Activated T-cell treated with anti-CD3 and anti-CD28 coated beads for 48 hours (primary cell): Measurements from ENCODE around the gene DLG2.
"Not testable (repeated sequence)": the region's sequence is repeated elsewhere in the genome, so short reads cannot be mapped to it uniquely, and the experiment has no call there.

Experiments
- DNase-seq: peaks from one replicate; pipeline ENCODE4 v3.0.0-alpha.2; 2020; ENCODE audit warnings: low read depth

Gene DLG2

DNA sequence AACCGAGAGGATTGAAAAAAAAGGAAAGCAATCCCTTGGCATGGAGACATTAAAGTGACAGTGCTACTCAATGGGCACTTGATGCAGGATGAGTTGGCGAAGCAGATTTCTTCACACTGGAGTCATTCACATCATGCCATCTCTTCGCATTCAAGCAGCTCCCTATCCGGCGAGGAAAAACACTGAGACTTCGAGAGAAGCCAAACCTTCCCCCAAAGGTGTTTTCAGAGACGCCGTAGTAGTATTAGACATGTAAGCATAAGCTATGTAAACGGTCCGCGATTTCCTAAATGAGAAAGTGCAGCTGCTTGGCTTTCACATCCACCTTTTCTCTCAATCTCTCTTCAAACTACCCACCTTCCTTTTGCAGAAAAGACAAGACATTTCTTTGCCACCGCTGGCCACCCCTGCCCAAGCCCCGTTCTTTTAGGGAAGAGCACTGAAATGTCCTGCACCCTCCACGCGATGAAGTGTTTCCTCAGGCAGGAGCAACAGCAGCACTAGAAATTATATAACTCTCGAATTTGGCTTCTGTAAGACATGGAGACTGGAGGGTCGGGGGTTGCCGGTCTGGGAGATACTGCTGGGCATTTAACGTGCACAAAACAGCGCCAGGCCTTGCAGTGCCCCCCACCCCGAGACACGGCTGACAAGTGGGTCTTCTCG, at the start of gene DLG2:
DLG2 (minus strand) TSS at position 13 of the 666 bp plus-strand sequence.
- no peak for DNase-seq

GRCh38 chr11:85673393-85673792, 46.2 kb upstream of the DLG2 start:
- no peak for DNase-seq

DNA sequence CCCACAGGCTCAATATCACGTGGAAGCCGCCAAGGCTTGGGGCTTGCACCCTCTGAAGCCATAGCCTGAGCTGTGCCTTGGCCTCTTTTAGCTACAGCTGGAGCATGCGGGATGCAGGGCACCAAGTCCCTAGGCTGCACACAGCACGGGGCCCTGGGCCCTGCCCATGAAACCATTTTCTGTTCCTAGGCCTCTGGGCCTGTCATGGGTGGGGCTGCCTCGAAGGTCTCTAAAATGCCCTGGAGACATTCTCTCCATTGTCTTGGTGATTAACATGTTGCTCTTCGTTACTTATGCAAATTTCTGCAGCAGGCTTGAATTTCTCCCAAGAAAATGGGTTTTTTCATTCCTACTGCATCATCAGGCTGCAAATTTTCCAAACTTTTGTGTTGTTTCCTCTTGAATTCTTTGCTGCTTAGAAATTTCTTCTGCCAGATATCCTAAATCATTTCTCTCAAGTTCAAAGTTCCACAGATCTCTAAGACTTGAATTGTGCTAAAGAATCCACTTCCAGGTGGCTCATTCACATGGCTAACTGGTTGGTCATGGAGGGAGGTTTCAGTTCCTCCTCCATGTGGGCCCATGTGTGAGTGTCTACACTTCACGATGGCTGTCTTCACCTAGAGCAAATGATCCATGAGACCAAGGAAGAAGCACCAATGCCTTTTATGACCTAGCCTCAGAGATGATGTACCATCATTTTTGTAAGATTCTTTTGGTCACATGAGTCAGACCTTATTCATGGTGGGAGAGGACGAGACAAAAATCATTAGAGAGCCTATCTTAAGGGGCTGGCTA, 45.2 kb upstream of the DLG2 start:
- no peak for DNase-seq

GRCh38 chr11:85670949-85671663, 44.0 kb upstream of the DLG2 start:
- DNase-seq = not testable (repeated sequence)

GRCh38 chr11:85668157-85668556, 41.0 kb upstream of the DLG2 start:
- DNase-seq = no peak

DNA sequence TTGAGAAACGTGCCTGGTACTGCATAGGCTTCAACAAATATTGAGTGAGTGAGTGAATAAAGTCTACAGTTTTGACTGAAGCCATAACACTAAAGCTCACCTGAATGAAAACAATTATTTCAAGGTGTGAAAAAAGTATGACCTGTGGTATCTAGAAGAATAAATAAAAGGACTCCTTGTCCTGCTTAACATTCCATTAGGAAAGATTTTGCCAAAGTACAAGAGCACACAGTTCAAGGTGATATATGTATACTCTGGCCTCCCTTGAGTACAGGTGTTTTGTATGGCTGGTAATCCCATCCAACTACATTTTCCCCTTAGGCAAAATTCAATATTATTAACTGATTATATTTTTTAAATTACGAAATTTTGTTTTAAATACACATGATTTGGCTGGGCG, 39.5 kb upstream of the DLG2 start:
- no peak for DNase-seq

- no peak for DNase-seq
Measured at GRCh38 chr11:85665733-85666132, 38.6 kb upstream of the DLG2 start.

GRCh38 chr11:85664615-85665481, 37.7 kb upstream of the DLG2 start, which contains the start of gene CREBZF:
TSS of gene CREBZF (minus strand) at chr11:85665129. CDS start at chr11:85664875, 254 bp downstream.
- DNase-seq = peak; percentile 95

DNA sequence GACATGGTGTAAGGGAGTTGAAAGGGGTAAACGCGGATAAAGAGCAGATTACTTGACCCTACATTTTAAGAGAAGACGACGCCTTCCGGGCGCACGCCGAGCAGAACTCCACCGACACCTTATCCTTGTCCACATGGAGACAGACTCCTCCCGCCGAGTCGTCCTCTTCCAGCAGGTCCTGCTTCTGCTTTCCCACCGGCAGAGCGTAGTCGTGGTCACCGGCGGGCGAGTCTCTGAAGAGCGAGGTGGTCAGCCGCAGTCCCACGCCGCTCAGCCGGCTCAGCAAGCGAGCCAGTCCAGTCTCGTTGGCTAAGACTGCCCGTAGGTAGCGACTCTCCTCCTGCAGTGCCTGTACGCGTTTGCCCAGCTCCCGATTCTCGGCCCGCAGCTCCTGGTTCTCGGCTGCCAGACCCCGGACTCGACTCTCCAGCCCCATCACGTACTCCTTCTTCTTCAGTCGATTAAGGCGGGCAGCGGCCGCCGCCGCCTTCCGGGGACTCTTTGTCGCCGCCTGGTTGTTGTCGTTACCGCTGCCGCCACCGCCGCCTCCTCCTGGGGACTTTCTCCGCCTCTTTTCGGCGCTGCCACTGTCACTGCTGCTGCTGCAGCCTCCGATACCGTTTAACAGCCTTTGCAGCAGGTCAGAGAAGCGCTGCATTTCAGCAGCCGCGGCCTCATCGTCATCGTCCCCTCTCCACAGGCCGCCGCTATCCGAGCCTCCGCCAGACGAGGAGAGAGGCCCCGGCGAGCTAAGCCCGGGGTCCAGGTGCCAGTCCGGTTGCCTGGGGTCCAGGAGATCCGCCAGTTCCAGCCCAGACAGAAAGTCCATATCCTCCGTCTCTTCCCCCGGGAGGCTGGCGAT, 36.8 kb upstream of the DLG2 start:
- peak; percentile 80 for DNase-seq

- DNase-seq = no peak
Measured at GRCh38 chr11:85663080-85663752, 36.1 kb upstream of the DLG2 start.

GRCh38 chr11:85661972-85662664, 35.0 kb upstream of the DLG2 start:
- no peak for DNase-seq

GRCh38 chr11:85658180-85658579, 31.0 kb upstream of the DLG2 start:
- DNase-seq = no peak

GRCh38 chr11:85656777-85657176, 29.6 kb upstream of the DLG2 start:
- DNase-seq = no peak

DNA sequence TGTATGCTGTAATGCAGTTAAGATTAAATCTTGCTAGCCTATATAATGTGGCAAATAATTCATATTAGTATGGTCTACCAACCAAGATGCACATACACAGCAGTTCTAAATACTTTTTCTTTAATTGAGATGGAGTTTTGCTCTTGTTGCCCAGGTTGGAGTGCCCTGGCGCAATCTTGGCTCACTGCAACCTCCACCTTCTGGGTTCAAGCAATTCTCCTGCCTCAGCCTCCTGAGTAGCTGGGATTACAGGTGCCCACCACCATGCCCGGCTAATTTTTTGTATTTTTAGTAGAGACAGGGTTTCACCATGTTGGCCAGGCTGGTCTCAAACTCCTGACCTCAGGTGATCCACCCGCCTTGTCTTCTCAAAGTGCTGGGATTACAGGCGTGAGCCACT, 27.2 kb upstream of the DLG2 start:
- DNase-seq = not testable (repeated sequence)

DNA sequence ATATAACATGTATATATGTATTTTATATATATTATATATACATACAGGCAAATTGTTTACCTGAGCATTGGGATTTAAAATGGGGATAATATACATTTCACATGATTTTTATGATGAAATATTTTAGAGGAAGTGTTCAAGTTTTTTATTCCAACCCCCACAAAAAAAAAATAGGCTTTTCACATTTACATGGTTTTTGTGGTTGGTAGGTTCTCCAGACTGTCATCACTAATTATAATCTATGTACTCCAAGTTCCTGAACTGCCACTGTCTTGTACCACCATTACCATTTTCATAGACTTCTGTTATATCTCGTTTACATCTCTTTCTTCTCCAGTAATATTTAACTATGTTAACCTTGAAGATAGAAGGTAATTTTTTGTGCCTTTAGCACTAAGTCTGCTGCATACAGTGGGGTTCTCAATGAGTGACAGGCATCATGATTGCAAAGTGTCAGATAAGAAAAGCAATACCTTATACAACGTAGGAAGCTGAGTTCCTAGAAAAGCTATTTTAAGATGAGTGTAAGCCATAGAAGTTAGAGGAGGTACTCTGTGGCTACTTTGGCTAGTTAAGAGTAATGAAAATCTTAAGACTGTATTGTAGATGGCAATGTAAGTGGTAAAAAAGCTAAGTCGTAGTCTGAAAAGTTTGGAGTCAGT, 25.8 kb upstream of the DLG2 start:
- DNase-seq = no peak

GRCh38 chr11:85651118-85651517, 24.0 kb upstream of the DLG2 start:
- no peak for DNase-seq

DNA sequence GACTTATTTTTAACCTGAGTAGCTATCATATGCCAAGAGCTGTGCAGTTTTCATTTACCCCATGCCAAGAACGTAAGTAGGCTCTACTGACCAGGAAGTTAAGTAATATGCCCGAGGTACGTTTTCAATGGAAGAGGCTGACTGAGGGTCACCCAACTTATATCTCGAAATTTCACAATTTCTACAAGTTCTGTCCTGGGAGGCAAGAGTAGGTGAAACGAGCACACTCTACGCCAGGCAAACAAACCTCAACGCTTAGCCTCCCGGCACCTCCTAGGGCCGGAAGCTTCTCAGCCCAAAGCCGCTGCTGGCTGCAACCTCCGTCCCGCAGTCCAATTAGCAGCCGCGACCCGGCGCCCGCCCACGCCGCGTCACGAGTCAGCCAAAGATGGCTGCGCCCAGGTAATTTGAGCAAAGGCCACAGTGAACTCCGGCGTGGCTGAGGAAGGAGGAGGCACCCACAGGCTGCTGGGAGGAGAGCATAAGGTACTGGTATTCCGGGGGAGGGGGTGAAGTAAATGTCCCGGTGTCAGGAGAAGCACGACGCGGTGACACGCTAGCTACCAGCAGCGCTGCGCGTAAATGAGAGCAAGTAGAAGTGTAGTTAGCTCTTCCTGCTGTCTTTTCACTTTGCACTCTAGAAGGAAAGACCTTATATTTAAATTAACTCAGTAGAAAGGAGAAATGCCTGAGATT, 20.6 kb upstream of the DLG2 start, which contains the start of gene TMEM126A:
TMEM126A (plus strand) TSS at position 364 of the 696 bp plus-strand sequence. CDS start 2,289 bp downstream, outside the sequence.
- peak; percentile 89 for DNase-seq

DNA sequence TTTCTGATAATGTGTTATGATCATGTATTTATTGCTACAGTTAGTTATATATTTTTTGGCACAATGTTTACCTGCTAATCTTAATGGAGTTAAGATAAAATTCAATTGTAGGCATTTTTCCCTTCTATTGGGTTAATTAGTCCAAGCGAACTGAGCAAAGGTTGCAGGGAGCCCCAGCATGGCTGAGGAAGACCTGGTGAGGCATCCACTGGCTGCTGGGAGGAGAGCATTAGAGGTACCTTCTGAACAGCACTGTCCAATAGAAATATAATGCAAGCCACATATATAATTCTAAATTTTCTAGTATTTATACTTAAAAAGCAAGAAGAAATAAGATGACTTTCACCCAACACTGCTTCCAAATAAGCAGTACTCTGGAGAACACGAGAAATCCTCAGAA, 19.9 kb upstream of the DLG2 start:
- no peak for DNase-seq
